ENCODE results near the gene IP6K2.

- TF ChIP-seq CTCF (IDR thresholded peaks at IDR 0.05): no peak
- no peak for TF ChIP-seq POLR2A (IDR thresholded peaks at IDR 0.05)
Observed at GRCh38 chr3:48688032-48688736, 28.8 kb downstream of the IP6K2 start.

Measured in thyroid gland (tissue), 4 donors.